ENCODE measurements around the gene DHDH.

DHDH gene

DNA sequence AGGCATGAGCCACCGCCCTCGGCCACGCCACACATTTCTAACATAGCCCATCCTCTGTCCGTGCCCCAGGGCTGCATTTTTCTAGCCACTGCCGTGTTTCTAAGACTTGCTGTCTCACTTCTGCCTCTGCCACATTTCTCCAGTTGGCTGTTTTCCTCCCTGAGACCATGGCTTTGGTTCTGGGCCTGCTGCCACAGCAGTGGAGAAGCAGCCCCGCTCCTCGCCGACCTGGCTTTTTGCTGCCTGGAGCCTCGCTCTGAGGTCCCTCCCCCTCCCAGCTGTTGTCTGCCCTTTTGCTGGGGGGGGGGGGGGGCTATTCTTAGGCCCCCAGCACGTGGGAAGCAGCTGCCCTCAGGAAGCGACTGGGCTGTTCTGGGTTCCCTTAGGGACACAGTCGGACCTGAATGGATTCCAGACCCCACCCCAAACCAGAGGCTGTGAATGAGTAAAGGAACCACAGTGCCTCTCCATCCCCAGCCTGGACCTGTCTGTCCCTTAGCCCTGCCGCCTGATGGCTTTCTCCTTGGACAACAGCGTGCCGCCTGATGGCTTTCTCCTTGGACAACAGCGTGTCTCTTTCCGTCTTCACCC lies 56.3 kb downstream of the DHDH start:
- in situ Hi-C loops (cut with MboI; ENCODE audit: low sequenced_read_pairs) = no loop called here

DNA sequence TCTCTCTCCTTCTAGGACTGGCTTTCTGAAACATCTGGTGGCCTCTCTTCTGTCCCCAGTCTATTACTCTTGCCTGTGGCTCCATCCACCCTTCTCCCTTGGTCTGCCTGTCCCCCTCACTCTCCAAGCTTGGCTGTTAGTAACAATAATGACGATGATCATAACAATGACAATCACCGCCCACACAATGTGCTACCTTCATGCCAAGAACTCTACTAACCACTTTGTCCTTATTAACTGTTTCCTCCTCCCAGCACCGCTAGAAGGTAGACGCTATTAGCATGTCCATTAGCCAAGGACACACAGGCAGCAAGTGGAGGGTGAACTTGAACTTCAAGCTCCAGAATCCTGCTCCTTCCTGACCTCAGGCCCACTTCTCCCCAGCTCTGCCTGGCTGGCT lies 56.9 kb downstream of the DHDH start:
- in situ Hi-C loops (cut with MboI; ENCODE audit: low sequenced_read_pairs) = no loop called here

DNA sequence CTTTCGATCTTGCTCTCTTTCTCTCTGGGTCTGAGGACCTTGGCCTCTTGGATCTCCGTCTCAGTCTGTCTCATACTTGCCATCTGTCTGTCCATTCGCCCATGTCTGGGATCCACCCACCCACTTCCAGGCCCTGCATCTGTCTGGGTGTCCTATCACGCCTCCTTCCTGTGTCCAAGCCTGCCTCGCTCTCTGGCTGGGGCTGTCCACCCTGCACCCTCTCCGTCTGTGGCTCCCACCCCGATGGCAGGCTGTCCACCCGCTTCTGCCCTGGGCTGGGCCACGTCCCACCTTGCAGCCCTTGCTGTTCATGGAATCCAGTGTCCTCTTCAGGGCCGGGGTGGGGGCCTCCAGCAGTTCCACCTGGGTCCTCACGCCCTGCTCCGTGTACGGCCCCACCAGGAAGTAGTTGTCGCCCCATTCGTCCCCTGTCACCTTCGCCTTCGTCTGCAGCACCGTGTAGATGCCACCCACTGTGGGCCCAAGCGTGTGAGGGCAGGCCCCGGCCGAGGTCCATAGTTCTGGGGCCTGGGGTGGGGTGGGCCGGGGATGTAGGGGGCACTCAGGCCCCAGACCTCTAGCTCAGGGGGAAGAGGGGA lies 57.6 kb downstream of the DHDH start:
- in situ Hi-C loops (cut with MboI; ENCODE audit: low sequenced_read_pairs) = no loop called here

DNA sequence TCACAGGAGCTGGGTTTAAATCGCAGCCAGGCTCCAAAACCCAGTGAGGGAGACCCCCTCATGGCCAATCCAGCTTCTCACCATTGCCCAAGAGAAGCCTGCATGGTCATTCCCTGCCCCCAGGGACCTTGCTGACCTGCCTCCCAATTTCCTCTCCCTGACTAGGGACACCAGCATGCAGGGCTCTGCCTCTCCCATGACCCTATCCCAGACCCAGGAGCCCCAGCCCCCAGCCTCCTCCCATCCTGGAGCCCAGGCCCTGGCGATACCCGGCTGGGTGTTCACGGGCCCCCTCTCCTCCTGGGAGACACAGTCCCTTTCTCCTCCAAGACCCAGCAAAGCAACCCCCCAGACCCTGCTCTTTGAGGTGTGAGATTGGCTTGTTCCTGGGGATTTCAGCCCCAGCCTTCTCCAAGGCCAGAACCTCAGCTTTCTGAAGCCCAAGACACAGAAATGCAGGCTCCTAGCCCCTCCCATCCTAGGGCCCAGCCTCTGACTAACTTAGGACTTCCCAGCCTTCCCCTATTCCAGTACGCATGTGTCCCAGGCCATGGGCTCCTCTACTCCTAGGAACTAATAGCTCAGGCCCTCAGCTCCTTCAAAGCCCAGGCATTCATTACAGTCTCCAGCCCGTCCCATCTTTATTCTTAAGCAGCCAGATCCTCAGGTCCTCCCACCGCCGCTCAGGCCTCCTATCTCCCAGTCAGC lies 58.5 kb downstream of the DHDH start:
- in situ Hi-C loops (cut with MboI; ENCODE audit: low sequenced_read_pairs) = no loop called here

DNA sequence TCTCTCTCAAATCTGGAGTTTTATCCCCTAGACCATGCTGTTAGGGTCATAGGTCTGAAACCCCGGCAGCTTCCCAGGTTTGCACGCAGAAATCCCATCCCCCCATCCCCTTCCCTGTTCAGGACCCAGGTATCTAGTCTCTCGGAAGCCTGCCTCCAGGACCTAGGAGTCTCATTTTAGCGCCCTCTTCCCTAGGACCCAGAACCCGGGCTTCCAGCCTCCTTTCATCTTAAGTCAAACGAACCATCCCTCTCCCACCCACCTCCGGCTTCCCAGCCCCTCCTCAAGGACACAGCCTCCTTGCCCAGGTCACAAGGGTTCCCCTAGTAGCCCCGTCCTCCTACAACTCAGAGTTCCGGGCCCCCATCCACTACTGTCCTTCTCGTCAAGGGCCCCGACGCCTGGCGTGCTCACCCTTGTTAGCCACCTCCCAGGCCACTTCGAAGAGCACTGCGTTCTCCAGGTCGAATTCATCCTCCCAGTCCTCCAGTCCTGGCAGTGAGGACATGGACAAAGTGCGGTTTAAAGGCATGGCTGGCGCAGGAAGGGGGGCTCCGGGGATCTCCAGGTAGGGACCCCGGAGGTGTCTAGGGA lies 59.2 kb downstream of the DHDH start:
- in situ Hi-C loops (cut with MboI; ENCODE audit: low sequenced_read_pairs) = no loop called here

DNA sequence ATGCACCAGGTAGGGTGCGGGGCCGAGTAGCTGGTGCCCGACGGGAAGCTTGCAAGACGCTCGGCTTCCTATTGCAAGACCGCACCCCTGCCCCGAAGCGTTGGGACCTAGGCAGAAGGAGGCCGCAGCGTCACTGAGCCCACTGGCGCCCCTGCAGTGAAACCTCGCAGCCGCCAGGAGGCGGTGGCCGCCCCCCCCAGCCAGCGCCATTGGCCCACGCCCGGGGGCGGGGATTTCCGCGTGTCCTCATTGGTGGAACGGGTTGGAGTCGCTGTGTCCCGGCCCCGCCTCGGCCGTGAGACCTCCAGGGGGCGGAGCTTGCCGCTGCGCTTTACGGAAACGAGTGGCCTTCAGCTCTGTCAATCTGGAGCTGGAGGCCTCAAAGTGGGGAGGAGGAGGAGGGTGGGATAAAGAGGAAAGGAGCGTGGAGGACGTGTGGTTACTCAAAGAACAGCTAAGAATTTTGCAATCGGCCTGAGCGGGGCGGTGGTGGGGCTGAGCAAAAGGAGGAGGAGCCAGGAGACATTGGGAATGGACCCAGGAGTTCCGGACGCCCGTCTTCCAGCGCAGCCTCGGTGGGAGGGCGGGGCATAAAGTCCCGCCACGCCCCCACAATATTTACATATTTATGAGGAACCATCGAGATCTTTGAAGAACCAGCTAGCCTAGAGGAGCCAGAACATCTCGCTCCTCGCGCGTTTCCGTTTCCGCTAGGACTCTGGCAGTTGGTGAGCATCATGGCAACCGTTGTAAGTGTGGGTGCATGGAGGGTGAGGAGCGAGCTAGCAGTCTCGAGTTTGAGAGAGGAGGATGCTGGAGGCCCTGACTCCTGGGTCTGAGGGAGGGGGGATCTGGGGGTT lies 59.9 kb downstream of the DHDH start, which contains the start of the genes GYS1 and RUVBL2:
Gene GYS1, minus strand, starts transcription at position 135 of the 860 bp plus-strand sequence. CDS start 197 bp downstream, outside the sequence.
Gene RUVBL2, plus strand, starts transcription at position 713 of the 860 bp plus-strand sequence. Its CDS starts 25 bp downstream, at position 738.
- in situ Hi-C loops (cut with MboI; ENCODE audit: low sequenced_read_pairs) = no loop called here

DNA sequence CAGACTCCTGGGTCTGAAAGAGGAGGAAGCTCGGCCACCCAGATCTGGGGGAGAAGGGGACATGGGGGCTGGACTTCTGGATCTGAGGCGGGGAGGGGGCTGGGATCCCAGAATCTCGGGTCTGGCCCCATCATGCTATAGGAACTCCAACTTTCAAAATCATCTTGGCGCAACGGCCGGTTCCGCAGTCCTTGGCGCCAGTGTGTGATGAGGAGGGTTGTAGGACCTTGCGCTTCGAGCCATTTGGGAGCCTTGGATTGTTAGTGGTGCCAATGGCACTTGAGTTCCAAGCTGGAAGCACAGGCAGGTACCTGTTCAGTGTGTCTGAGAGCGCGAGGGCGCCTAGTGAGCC lies 60.5 kb downstream of the DHDH start:
- in situ Hi-C loops (cut with MboI; ENCODE audit: low sequenced_read_pairs) = no loop called here
